SK-N-SH (cell line): ENCODE results near the gene PTPN22. TPM values are rescaled to one million over a fixed set of nuclear protein-coding genes. Genes with fewer than 3 reads are reported as not detected.

Experiments
- CTCF ChIA-PET: fragments of 300-600, 350-600 bp; formaldehyde crosslinking; extraction: SDS; loops from one replicate; lab custom pipeline; 2021; lab: Yijun Ruan, JAX
- POLR2A ChIA-PET: fragments of 350-600 bp; sonication (Branson Sonifier 250); formaldehyde crosslinking; extraction: SDS; loops from one replicate; lab custom pipeline; 2020; ENCODE audit warnings: antibody characterized with exemption, inconsistent platforms; lab: Yijun Ruan, JAX
- DNase-seq: peaks from one replicate; pipeline ENCODE4 v3.0.0; 2012
- H2AFZ ChIP-seq: fragments of 200-600 bp; sonication (generic); 2 replicates; pipeline ENCODE4 v1.8.1; 2016; ENCODE audit warnings: antibody characterized with exemption, mild to moderate bottlenecking, low read depth
- H3F3A ChIP-seq: fragments of 200-600 bp; sonication (generic); replicated peaks from 2 replicates; pipeline ENCODE3; 2016; ENCODE audit warnings: antibody characterized with exemption, mild to moderate bottlenecking; ENCODE audit not compliant: insufficient read depth
- H3K27ac ChIP-seq, 2 experiments: fragments of 200-500 bp in 1 of 2; fragments of 200-600 bp in 1 of 2; sonication (Bioruptor generic) in 1 of 2; sonication (generic), shearing (Covaris generic) in 1 of 2; 2 replicates each; pipeline versions ENCODE4 v1.5.1 to v1.6.1; 2014 to 2016; ENCODE audit warnings: low read depth in 2 of 2, inconsistent platforms in 1 of 2, low read length in 1 of 2, mild to moderate bottlenecking in 1 of 2, mixed read lengths in 1 of 2
- H3K27me3 ChIP-seq: fragments of 200-600 bp; sonication (generic), shearing (Covaris generic); 2 replicates; pipeline ENCODE4 v1.6.1; 2016; ENCODE audit warnings: mixed run types; ENCODE audit not compliant: insufficient read depth
- H3K36me3 ChIP-seq, 2 experiments: fragments of 200-500 bp in 1 of 2; fragments of 200-600 bp in 1 of 2; sonication (Bioruptor generic) in 1 of 2; sonication (generic) in 1 of 2; replicated peaks in 1 of 2; 2 replicates each; pipeline versions ENCODE3 to v1.5.1; 2014 to 2016; ENCODE audit warnings: low read length in 1 of 2, mild to moderate bottlenecking in 1 of 2; ENCODE audit not compliant: insufficient read depth in 2 of 2, control insufficient read depth in 1 of 2
- H3K4me1 ChIP-seq, 2 experiments: fragments of 200-500 bp in 1 of 2; fragments of 200-600 bp in 1 of 2; sonication (Bioruptor generic) in 1 of 2; sonication (generic), shearing (Covaris generic) in 1 of 2; 2 replicates each; pipeline versions ENCODE4 v1.5.1 to v1.6.1; 2014 to 2016; ENCODE audit warnings: low read depth in 1 of 2, low read length in 1 of 2, mixed run types in 1 of 2; ENCODE audit not compliant: insufficient read depth in 2 of 2, control insufficient read depth in 1 of 2
- H3K4me2 ChIP-seq: fragments of 200-600 bp; sonication (generic), shearing (Covaris generic); 2 replicates; pipeline ENCODE4 v1.6.1; 2017; ENCODE audit warnings: mixed run types
- H3K4me3 ChIP-seq, 2 experiments: fragments of 200-500 bp in 1 of 2; fragments of 200-600 bp in 1 of 2; sonication (Bioruptor generic) in 1 of 2; sonication (generic), shearing (Covaris generic) in 1 of 2; 2 replicates each; pipeline versions ENCODE4 v1.5.1 to v1.8.1; 2014 to 2016; ENCODE audit warnings: low read depth in 2 of 2, inconsistent platforms in 1 of 2, low read length in 1 of 2, mild to moderate bottlenecking in 1 of 2, mixed read lengths in 1 of 2, moderate library complexity in 1 of 2
- H3K79me2 ChIP-seq: fragments of 200-600 bp; sonication (generic); 2 replicates; pipeline ENCODE4 v1.8.1; 2017; ENCODE audit warnings: mild to moderate bottlenecking; ENCODE audit not compliant: insufficient read depth
- H3K9ac ChIP-seq: fragments of 200-600 bp; sonication (generic); 2 replicates; pipeline ENCODE4 v1.6.1; 2017; ENCODE audit warnings: mixed run types
- H3K9me2 ChIP-seq: fragments of 200-600 bp; sonication (generic); 2 replicates; pipeline ENCODE4 v1.6.1; 2017; ENCODE audit warnings: mixed run types
- H3K9me3 ChIP-seq: fragments of 200-600 bp; sonication (generic); 2 replicates; pipeline ENCODE4 v1.6.1; 2017; ENCODE audit warnings: mixed run types, mild to moderate bottlenecking, moderate library complexity
- H4K20me1 ChIP-seq: fragments of 200-600 bp; sonication (generic); 2 replicates; pipeline ENCODE4 v1.6.1; 2017; ENCODE audit warnings: mild to moderate bottlenecking, mixed run types; ENCODE audit not compliant: insufficient read depth
- CHD2 ChIP-seq: fragments of 150-350 bp; IDR thresholded peaks from 2 replicates; pipeline ENCODE4 v1.6.1; 2018; ENCODE audit warnings: low read length; ENCODE audit not compliant: partially characterized antibody
- EP300 ChIP-seq, 2 experiments: IDR thresholded peaks; 2 replicates each; pipeline versions ENCODE4 v1.4.0 to v1.6.1; 2012; ENCODE audit warnings: borderline replicate concordance in 1 of 2, low read depth in 1 of 2, low read length in 1 of 2
- FOSL2 ChIP-seq: IDR thresholded peaks from 2 replicates; pipeline ENCODE4 v1.4.0; 2012; ENCODE audit warnings: low read depth, mild to moderate bottlenecking, moderate library complexity, borderline replicate concordance
- FOXJ3 ChIP-seq: sonication (generic); formaldehyde crosslinking; IDR thresholded peaks from 2 replicates; pipeline ENCODE4 v1.5.1; 2020; ENCODE audit warnings: mild to moderate bottlenecking, missing genetic modification reagents
- FOXM1 ChIP-seq: IDR thresholded peaks from 2 replicates; pipeline ENCODE4 v1.4.0; 2012; ENCODE audit warnings: low read depth, mild to moderate bottlenecking
- GABPA ChIP-seq: IDR thresholded peaks from 2 replicates; pipeline ENCODE4 v1.4.0; 2012; ENCODE audit warnings: low read depth, mild to moderate bottlenecking
- GATA2 ChIP-seq: sonication (generic); formaldehyde crosslinking; IDR thresholded peaks from 2 replicates; pipeline ENCODE4 v1.5.0; 2020; ENCODE audit warnings: mild to moderate bottlenecking, missing genetic modification reagents
- NFIC ChIP-seq: IDR thresholded peaks from 2 replicates; pipeline ENCODE4 v1.4.0; 2012; ENCODE audit warnings: borderline replicate concordance
- NRF1 ChIP-seq: IDR thresholded peaks from 2 replicates; pipeline ENCODE4 v1.6.1; 2012; ENCODE audit warnings: low read depth, mild to moderate bottlenecking, low read length
- RCOR1 ChIP-seq: fragments of 150-350 bp; IDR thresholded peaks from 2 replicates; pipeline ENCODE4 v1.6.1; 2017; ENCODE audit warnings: antibody characterized with exemption, low read length
- RXRA ChIP-seq: IDR thresholded peaks from 2 replicates; pipeline ENCODE4 v1.4.0; 2012; ENCODE audit warnings: low read depth, mild to moderate bottlenecking, borderline replicate concordance
- SMC3 ChIP-seq: IDR thresholded peaks from 2 replicates; pipeline ENCODE4 v1.6.1; 2012; ENCODE audit warnings: low read depth, low read length, improper control_type of control experiment
- YY1 ChIP-seq: IDR thresholded peaks from 2 replicates; pipeline ENCODE4 v1.4.0; 2012; ENCODE audit warnings: low read depth, mild to moderate bottlenecking
- WGBS: methylation state at CpG from one replicate; pipeline ENCODE4 v1.1.6; 2017; ENCODE audit warnings: low lambda C conversion rate; 5-methylcytosine and 5-hydroxymethylcytosine counted together
- polyA plus RNA-seq, 3 experiments: library from polyadenylated mRNA; depleted of rRNA; stranded (reverse); fragments of >200 nt; gene quantifications; 2 replicates each; pipeline ENCODE4 v1.2.3, GENCODE V29; 2012
- TF ChIP-seq, protein P1 (sequence below): fragments of 200-600 bp; sonication (generic); IDR thresholded peaks from 2 replicates; pipeline ENCODE4 v1.6.1; 2017; ENCODE audit warnings: antibody characterized with exemption, mild to moderate bottlenecking, moderate library complexity
- TF ChIP-seq, protein P2 (sequence below): IDR thresholded peaks from 2 replicates; pipeline ENCODE4 v1.4.0; 2012; ENCODE audit warnings: low read depth
- TF ChIP-seq, protein P3 (sequence below): fragments of 150-350 bp; IDR thresholded peaks from 2 replicates; pipeline ENCODE4 v1.6.1; 2017; ENCODE audit warnings: antibody characterized with exemption, low read length, low read depth, borderline replicate concordance
- TF ChIP-seq, protein P4 (sequence below): IDR thresholded peaks from 2 replicates; pipeline ENCODE4 v1.4.0; 2012; ENCODE audit warnings: low read depth, borderline replicate concordance

The PTPN22 gene
- polyA plus RNA-seq, 1 of the 3 experiments (the other 2 are of a cell fraction) = 0.12 TPM

DNA sequence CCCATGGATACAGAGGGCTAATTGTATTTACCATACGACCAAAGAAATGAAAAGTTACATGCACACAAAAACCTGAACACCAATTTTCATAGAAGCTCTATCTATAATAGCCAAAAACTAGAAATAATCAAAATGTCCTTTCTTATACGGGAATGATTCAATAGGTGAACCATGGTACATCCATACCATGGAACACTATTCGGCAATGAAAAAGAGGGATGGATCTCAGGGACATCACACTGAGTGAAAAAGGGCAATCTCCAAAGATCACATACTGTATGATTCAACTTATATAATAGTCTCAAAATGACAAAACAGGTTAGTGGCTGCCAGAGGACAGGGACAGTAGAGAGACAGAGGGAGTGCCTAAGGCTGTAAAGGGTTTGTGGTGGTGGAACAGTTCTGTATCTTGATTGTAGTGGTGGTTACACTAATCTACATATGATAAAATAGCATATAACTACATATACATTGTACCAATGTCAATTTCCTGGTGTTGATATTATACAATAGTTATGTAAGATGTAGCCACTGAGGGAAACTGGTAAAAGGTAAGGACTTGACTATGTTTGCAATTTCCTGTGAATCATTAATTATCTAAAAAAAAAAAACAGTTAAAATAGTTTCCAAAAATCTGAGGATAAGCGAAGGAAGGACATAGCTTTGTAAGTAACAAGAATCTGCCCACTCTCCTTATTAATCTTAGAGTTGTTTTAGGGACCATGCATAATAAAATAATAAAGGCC, 62.9 kb downstream of the PTPN22 start:
- Histone ChIP-seq H3K79me2 (peaks cover 81% of the 10 kb centered on the region), H3K9me3 (no peaks in the 10 kb centered on the region), H3K9me2 (no peaks in the 10 kb centered on the region), H3F3A (peaks cover 21% of the 10 kb centered on the region), H3K36me3 (no peaks in the 10 kb centered on the region), H3K27me3 (no peaks in the 10 kb centered on the region), H2AFZ (no peak overlapping the region), H3K4me3 (peak overlapping the region in 1 of 2 experiments; percentile 1; a peak in 1 of 4 replicates), H3K4me1 (peaks cover 10 to 17% of the 10 kb centered on the region in 2 experiments; a peak in 3 of 4 replicates), H3K4me2 (peak overlapping the region; percentile 75), H4K20me1 (peaks cover 11% of the 10 kb centered on the region; the same call in 1 of the 2 replicates), H3K9ac (peak overlapping the region; percentile 15; the same call in 1 of the 2 replicates), H3K27ac (peak overlapping the region in 1 of 2 experiments; percentile 40; a peak in 2 of 4 replicates)
- DNase-seq = no peak
- ChIA-PET CTCF (no interaction called here), POLR2A (no interaction called here)
- WGBS = 77% methylated on average over 4 of the region's 4 CpGs
- TF ChIP-seq FOSL2 (no peak), YY1 (no peak), EP300 (IDR thresholded peaks at IDR 0.05; ENCODE audit: borderline replicate concordance in 1 of 2, low read depth in 1 of 2, low read length in 1 of 2) (no peak), RCOR1 (no peak)

DNA sequence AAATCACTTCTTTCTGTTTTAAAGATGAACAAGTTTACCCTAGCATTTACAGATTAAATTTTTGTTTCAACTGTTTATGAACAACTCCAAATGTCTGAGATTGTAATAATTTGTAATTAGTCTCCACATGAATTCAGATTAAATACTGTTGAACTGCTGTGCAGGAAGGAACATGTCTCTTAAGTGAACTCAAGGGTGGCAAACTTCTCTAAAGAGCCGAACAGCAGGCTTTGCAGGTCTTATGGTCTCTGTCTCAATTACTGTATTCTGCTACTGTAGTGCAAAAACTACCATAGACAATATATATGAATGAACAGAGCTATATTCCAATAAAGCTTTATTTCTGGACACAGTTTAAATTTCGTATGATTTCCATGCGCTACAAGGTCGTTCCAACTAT, 65.9 kb downstream of the PTPN22 start:
- no peaks in the 10 kb centered on the region for H3K9me2 ChIP-seq
- peaks cover 21% of the 10 kb centered on the region for H3F3A ChIP-seq
- DNase-seq = no peak
- CTCF ChIA-PET = interaction anchor here (0.8 to 2.1 kb wide), 2 partner anchors 21 to 733 kb away, joined by 3 to 5 read pairs; partner anchors contain the start of gene LRIG2
- no peak overlapping the region for H3K4me3 ChIP-seq
- H3K79me2 ChIP-seq = peaks cover 100% of the 10 kb centered on the region
- TF ChIP-seq, protein P1, sequence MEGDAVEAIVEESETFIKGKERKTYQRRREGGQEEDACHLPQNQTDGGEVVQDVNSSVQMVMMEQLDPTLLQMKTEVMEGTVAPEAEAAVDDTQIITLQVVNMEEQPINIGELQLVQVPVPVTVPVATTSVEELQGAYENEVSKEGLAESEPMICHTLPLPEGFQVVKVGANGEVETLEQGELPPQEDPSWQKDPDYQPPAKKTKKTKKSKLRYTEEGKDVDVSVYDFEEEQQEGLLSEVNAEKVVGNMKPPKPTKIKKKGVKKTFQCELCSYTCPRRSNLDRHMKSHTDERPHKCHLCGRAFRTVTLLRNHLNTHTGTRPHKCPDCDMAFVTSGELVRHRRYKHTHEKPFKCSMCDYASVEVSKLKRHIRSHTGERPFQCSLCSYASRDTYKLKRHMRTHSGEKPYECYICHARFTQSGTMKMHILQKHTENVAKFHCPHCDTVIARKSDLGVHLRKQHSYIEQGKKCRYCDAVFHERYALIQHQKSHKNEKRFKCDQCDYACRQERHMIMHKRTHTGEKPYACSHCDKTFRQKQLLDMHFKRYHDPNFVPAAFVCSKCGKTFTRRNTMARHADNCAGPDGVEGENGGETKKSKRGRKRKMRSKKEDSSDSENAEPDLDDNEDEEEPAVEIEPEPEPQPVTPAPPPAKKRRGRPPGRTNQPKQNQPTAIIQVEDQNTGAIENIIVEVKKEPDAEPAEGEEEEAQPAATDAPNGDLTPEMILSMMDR = no peak
- no peak for TF ChIP-seq RXRA
- TF ChIP-seq NFIC = no peak
- TF ChIP-seq NRF1 = no peak
- no peak for TF ChIP-seq RCOR1
- TF ChIP-seq, protein P2, sequence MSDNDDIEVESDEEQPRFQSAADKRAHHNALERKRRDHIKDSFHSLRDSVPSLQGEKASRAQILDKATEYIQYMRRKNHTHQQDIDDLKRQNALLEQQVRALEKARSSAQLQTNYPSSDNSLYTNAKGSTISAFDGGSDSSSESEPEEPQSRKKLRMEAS = no peak
- TF ChIP-seq FOXM1 = no peak
- no peak for TF ChIP-seq YY1
- TF ChIP-seq, protein P3, sequence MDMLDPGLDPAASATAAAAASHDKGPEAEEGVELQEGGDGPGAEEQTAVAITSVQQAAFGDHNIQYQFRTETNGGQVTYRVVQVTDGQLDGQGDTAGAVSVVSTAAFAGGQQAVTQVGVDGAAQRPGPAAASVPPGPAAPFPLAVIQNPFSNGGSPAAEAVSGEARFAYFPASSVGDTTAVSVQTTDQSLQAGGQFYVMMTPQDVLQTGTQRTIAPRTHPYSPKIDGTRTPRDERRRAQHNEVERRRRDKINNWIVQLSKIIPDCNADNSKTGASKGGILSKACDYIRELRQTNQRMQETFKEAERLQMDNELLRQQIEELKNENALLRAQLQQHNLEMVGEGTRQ = no peak
- TF ChIP-seq, protein P4, sequence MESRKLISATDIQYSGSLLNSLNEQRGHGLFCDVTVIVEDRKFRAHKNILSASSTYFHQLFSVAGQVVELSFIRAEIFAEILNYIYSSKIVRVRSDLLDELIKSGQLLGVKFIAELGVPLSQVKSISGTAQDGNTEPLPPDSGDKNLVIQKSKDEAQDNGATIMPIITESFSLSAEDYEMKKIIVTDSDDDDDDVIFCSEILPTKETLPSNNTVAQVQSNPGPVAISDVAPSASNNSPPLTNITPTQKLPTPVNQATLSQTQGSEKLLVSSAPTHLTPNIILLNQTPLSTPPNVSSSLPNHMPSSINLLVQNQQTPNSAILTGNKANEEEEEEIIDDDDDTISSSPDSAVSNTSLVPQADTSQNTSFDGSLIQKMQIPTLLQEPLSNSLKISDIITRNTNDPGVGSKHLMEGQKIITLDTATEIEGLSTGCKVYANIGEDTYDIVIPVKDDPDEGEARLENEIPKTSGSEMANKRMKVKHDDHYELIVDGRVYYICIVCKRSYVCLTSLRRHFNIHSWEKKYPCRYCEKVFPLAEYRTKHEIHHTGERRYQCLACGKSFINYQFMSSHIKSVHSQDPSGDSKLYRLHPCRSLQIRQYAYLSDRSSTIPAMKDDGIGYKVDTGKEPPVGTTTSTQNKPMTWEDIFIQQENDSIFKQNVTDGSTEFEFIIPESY = no peak
- no peak for TF ChIP-seq GATA2 (CRISPR knock-in tag)
- no peak for TF ChIP-seq FOXJ3
- TF ChIP-seq GABPA = no peak
- TF ChIP-seq CHD2 = no peak
- TF ChIP-seq SMC3 = no peak
- no peak overlapping the region for H3K27ac ChIP-seq
- no peak overlapping the region for H3K9ac ChIP-seq
- H2AFZ ChIP-seq = no peak overlapping the region
- peaks cover 20% of the 10 kb centered on the region; the same call in 1 of the 2 replicates for H4K20me1 ChIP-seq
- H3K4me1 ChIP-seq = peaks cover 7 to 20% of the 10 kb centered on the region in 2 experiments; a peak in 2 of 4 replicates
- H3K27me3 ChIP-seq = no peaks in the 10 kb centered on the region
- 96% methylated on average over 4 of the region's 4 CpGs for WGBS
- no peaks in the 10 kb centered on the region for H3K36me3 ChIP-seq
- H3K4me2 ChIP-seq = no peak overlapping the region
- no peaks in the 10 kb centered on the region for H3K9me3 ChIP-seq
- POLR2A ChIA-PET = no interaction called here
